ENCODE results near the gene ADAM15. TPM values are rescaled to one million over a fixed set of nuclear protein-coding genes. Genes with fewer than 3 reads are reported as not detected.

Gene ADAM15
- total RNA-seq, 1 experiment from 2014 or later: 38.4 TPM

- H3K36me3 Mint-ChIP-seq: no peaks in the 10 kb centered on the region
- ATAC-seq (no peak), DNase-seq (ENCODE audit: low spot score) (no peak)
- POLR2A ChIA-PET: interaction anchor here (0.5 to 13.0 kb wide), 6 partner anchors 8 to 74 kb away, joined by 3 to 176 read pairs (median 4); partner anchors contain the start of genes CKS1B, EFNA3, EFNA4 and SHC1
- H3K27me3 Mint-ChIP-seq (ENCODE audit: low read depth): no peaks in the 10 kb centered on the region
- TF ChIP-seq ATF3 (CRISPR knock-in tag; conservative IDR thresholded peaks at IDR 0.05) (no peak), NFATC4 (CRISPR knock-in tag; IDR thresholded peaks at IDR 0.05) (no peak), GABPB1 (CRISPR knock-in tag; IDR thresholded peaks at IDR 0.05) (peak; percentile 84), NFYB (CRISPR knock-in tag; conservative IDR thresholded peaks at IDR 0.05; ENCODE audit: low read depth) (no peak), ZBTB43 (CRISPR knock-in tag; IDR thresholded peaks at IDR 0.05) (no peak), IRF1 (CRISPR knock-in tag; IDR thresholded peaks at IDR 0.05) (no peak), HMGXB4 (CRISPR knock-in tag; IDR thresholded peaks at IDR 0.05) (no peak), E2F1 (CRISPR knock-in tag; IDR thresholded peaks at IDR 0.05) (no peak), NFE2L1 (CRISPR knock-in tag; IDR thresholded peaks at IDR 0.05) (peak; percentile 68), SMAD4 (CRISPR knock-in tag; IDR thresholded peaks at IDR 0.05) (no peak), FOXK1 (CRISPR knock-in tag; IDR thresholded peaks at IDR 0.05) (no peak), ETV6 (CRISPR knock-in tag; IDR thresholded peaks at IDR 0.05) (no peak), ZNF281 (CRISPR knock-in tag; IDR thresholded peaks at IDR 0.05) (0 out of 2 replicates have a peak, but pooled peaks have one; percentile 22)
- peak overlapping the region; percentile 94 for H3K27ac Mint-ChIP-seq
- CTCF ChIA-PET: interaction anchor here (0.7 to 2.1 kb wide), 11 partner anchors 8 to 163 kb away, joined by 3 to 30 read pairs (median 4); partner anchors contain the start of genes ADAM15, LENEP and SHC1
- no peaks in the 10 kb centered on the region for H3K9me3 Mint-ChIP-seq
- peaks cover 39% of the 10 kb centered on the region for H3K4me1 Mint-ChIP-seq
- H3K4me3 Mint-ChIP-seq: peak overlapping the region; percentile 92
These were observed 46.6 kb upstream of the ADAM15 start for GRCh38 chr1:155004352-155005075.

- CTCF ChIA-PET: interaction anchor here (0.8 to 4.3 kb wide), 9 partner anchors 12 to 86 kb away, joined by 3 to 58 read pairs (median 10); partner anchors contain the start of genes ADAM15, LENEP and SHC1
- no peaks in the 10 kb centered on the region for H3K36me3 Mint-ChIP-seq
- TF ChIP-seq ZNF416 (CRISPR knock-in tag; IDR thresholded peaks at IDR 0.05) (no peak), RORB (CRISPR knock-in tag; IDR thresholded peaks at IDR 0.05) (no peak), SOX15 (CRISPR knock-in tag; IDR thresholded peaks at IDR 0.05) (no peak), OVOL2 (CRISPR knock-in tag; IDR thresholded peaks at IDR 0.05; ENCODE audit: borderline replicate concordance) (no peak), MYBL2 (CRISPR knock-in tag; IDR thresholded peaks at IDR 0.05) (no peak), IRF2 (CRISPR knock-in tag; IDR thresholded peaks at IDR 0.05; ENCODE audit: borderline replicate concordance, low read depth) (no peak), ATF6 (CRISPR knock-in tag; IDR thresholded peaks at IDR 0.05) (no peak), TCF7 (CRISPR knock-in tag; IDR thresholded peaks at IDR 0.05; ENCODE audit: low read depth) (no peak), ZNF121 (CRISPR knock-in tag; IDR thresholded peaks at IDR 0.05) (no peak), FOXJ3 (CRISPR knock-in tag; IDR thresholded peaks at IDR 0.05; ENCODE audit: borderline replicate concordance) (no peak)
These were observed 45.8 kb upstream of the ADAM15 start for GRCh38 chr1:155005076-155006011.

More at GRCh38 chr1:155005076-155006011, 45.8 kb upstream of the ADAM15 start:
- Mint-ChIP-seq H3K4me3 (no peak overlapping the region), H3K27me3 (ENCODE audit: low read depth) (no peaks in the 10 kb centered on the region), H3K27ac (no peak overlapping the region), H3K4me1 (peaks cover 42% of the 10 kb centered on the region), H3K9me3 (no peaks in the 10 kb centered on the region)
- DNase-seq (ENCODE audit: low spot score) (no peak), ATAC-seq (no peak)
- POLR2A ChIA-PET: interaction anchor here (4.3 kb wide), 1 partner anchor 11 kb away, joined by 28 read pairs; no protein-coding TSS in a partner anchor

Data from WTC11 (cell line).